Measurements from ENCODE around the gene PALM. TPM values are rescaled to one million over a fixed set of nuclear protein-coding genes. Genes with fewer than 3 reads are reported as not detected.

The PALM gene
- total RNA-seq, 2 experiments from 2014 or later, result 1.2 TPM; not detected in 1

GRCh38 chr19:662962-663681, 45.6 kb upstream of the PALM start, which contains the start of gene RNF126:
Gene RNF126, minus strand, starts transcription at chr19:663214. Its CDS starts 93 bp downstream, at chr19:663121.
- POLR2A ChIA-PET, result interaction anchor here (0.9 kb wide), 1 partner anchor 17 kb away, joined by 3 read pairs; no protein-coding TSS in a partner anchor
- DNase-seq (ENCODE audit: low spot score), result peak; percentile 93
- intact Hi-C loops (cut with micrococcal nuclease; ENCODE audit: unreplicated experiment), result loop anchor here (2.0 to 5.0 kb wide), 2 partner anchors 91 to 134 kb away; partner anchors contain the start of genes BSG and PTBP1
- Histone ChIP-seq H3K4me1 (ENCODE audit: insufficient read depth, low read length, poor library complexity, severe bottlenecking) (peaks cover 44% of the 10 kb centered on the region), H4K20me1 (ENCODE audit: insufficient read depth, low read length) (peaks cover 19% of the 10 kb centered on the region), H3K4me3 (ENCODE audit: low read depth, low read length, poor library complexity, severe bottlenecking) (peak within 1 kb of the TSS; percentile 100), H3K36me3 (ENCODE audit: insufficient read depth, low read length) (peaks cover 38% of the 10 kb centered on the region), H3K4me2 (ENCODE audit: low read length) (peak within 1 kb of the TSS; percentile 100), H3K27ac (ENCODE audit: low read depth, low read length, poor library complexity, severe bottlenecking) (peak within 1 kb of the TSS; percentile 81), H3K79me2 (ENCODE audit: insufficient read depth, low read depth, low read length) (peaks cover 53% of the 10 kb centered on the region), H3K9me2 (ENCODE audit: insufficient read depth, low read length) (no peaks in the 10 kb centered on the region), H2AFZ (ENCODE audit: low read length) (peak within 1 kb of the TSS; percentile 72; the same call in 1 of the 2 replicates), H3K9me3 (ENCODE audit: low read length) (no peaks in the 10 kb centered on the region)
- CTCF ChIA-PET (ENCODE audit: unreplicated experiment), result interaction anchor here (0.6 kb wide), 1 partner anchor 119 kb away, joined by 3 read pairs; no protein-coding TSS in a partner anchor
- TF ChIP-seq EZH2phosphoT487 (IDR thresholded peaks at IDR 0.05; ENCODE audit: borderline replicate concordance, low read depth, low read length) (no peak), CTCF (conservative IDR thresholded peaks at IDR 0.05; ENCODE audit: low read length) (no peak)
- BruUV-seq (replicated peaks), result no TSS peak

GRCh38 chr19:663682-664117, 45.0 kb upstream of the PALM start:
- no peak for DNase-seq (ENCODE audit: low spot score)
- H3K9me3 ChIP-seq (ENCODE audit: low read length), result no peaks in the 10 kb centered on the region
- H3K36me3 ChIP-seq (ENCODE audit: insufficient read depth, low read length), result peaks cover 32% of the 10 kb centered on the region
- H3K9me2 ChIP-seq (ENCODE audit: insufficient read depth, low read length), result no peaks in the 10 kb centered on the region
- peak overlapping the region; percentile 100 for H3K4me2 ChIP-seq (ENCODE audit: low read length)
- H2AFZ ChIP-seq (ENCODE audit: low read length), result peak overlapping the region; percentile 72; the same call in 1 of the 2 replicates
- peak overlapping the region; percentile 53 for H3K27ac ChIP-seq (ENCODE audit: low read depth, low read length, poor library complexity, severe bottlenecking)
- no TSS peak for BruUV-seq (replicated peaks)
- H3K4me1 ChIP-seq (ENCODE audit: insufficient read depth, low read length, poor library complexity, severe bottlenecking), result peaks cover 44% of the 10 kb centered on the region
- TF ChIP-seq CTCF (conservative IDR thresholded peaks at IDR 0.05; ENCODE audit: low read length), result no peak
- TF ChIP-seq EZH2phosphoT487 (IDR thresholded peaks at IDR 0.05; ENCODE audit: borderline replicate concordance, low read depth, low read length), result no peak
- H3K4me3 ChIP-seq (ENCODE audit: low read depth, low read length, poor library complexity, severe bottlenecking), result peak overlapping the region; percentile 100
- POLR2A ChIA-PET, result interaction anchor here (0.9 kb wide), 1 partner anchor 17 kb away, joined by 3 read pairs; no protein-coding TSS in a partner anchor
- intact Hi-C loops (cut with micrococcal nuclease; ENCODE audit: unreplicated experiment), result loop anchor here (2.0 to 5.0 kb wide), 2 partner anchors 91 to 133 kb away; partner anchors contain the start of genes BSG and PTBP1
- peaks cover 47% of the 10 kb centered on the region for H3K79me2 ChIP-seq (ENCODE audit: insufficient read depth, low read depth, low read length)
- H4K20me1 ChIP-seq (ENCODE audit: insufficient read depth, low read length), result peaks cover 19% of the 10 kb centered on the region
- CTCF ChIA-PET (ENCODE audit: unreplicated experiment), result no interaction called here
